ENCODE measurements around the gene KCNJ14. TPM values are rescaled to one million over a fixed set of nuclear protein-coding genes. Genes with fewer than 3 reads are reported as not detected.

KCNJ14 gene
- total RNA-seq, 4 donors from 2014 or later = 0.19 to 1.9 (median 0.92) TPM

DNA sequence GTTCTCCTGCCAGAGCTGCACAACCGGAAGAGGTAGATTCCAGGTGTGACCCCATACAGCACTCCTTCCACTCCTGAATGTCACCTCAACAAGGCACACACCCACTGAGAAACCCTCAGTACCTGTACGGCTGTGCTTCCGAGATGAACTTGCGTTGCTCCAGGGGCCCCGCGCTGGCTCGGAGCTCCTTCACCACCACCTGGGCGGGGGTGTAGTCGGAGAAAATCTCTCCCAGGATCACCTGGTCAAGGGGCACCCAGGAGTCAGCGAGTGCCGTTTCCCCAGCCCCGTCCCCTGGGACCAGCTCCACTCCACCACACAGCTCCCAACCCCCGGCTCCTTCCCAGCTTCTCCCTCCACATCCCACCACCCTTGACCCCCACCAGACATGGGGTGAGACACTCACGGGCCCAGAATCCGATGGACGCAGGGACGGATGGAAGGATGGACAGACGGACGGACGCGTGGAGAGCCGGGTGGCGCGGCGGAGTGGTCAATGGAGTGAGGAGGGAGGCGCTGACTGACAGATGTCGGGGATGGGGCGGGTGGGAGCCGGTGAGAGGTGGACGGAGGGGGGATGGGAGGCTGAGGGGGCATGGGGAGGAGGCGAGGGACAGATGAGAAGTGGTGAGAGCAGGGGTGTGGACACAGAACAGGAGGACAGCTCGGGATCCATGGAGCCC lies 53.5 kb downstream of the KCNJ14 start:
- Histone ChIP-seq H3K27ac (no peak overlapping the region), H3K27me3 (peaks cover 21 to 31% (median 30%) of the 10 kb centered on the region in 3 donors), H3K4me1 (peaks cover 4 to 9% of the 10 kb centered on the region in 2 donors), H3K9me3 (no peaks in the 10 kb centered on the region), H3K4me3 (no peak overlapping the region), H3K36me3 (no peaks in the 10 kb centered on the region)
- in situ Hi-C loops (cut with MboI; ENCODE audit: low sequenced_read_pairs in 4 of 4) (loop anchor here in 2 of 4 donors (5.0 kb wide), 1 partner anchor 73 kb away; no protein-coding TSS in a partner anchor), intact Hi-C loops (cut with DNase I; ENCODE audit: low total_unique reads) (loop anchor here (1.0 kb wide), 1 partner anchor 75 kb away; no protein-coding TSS in a partner anchor)
- ATAC-seq (no peak), DNase-seq (no peak)
- no peak for TF ChIP-seq POLR2A (IDR thresholded peaks at IDR 0.05)
- TF ChIP-seq, protein P1, sequence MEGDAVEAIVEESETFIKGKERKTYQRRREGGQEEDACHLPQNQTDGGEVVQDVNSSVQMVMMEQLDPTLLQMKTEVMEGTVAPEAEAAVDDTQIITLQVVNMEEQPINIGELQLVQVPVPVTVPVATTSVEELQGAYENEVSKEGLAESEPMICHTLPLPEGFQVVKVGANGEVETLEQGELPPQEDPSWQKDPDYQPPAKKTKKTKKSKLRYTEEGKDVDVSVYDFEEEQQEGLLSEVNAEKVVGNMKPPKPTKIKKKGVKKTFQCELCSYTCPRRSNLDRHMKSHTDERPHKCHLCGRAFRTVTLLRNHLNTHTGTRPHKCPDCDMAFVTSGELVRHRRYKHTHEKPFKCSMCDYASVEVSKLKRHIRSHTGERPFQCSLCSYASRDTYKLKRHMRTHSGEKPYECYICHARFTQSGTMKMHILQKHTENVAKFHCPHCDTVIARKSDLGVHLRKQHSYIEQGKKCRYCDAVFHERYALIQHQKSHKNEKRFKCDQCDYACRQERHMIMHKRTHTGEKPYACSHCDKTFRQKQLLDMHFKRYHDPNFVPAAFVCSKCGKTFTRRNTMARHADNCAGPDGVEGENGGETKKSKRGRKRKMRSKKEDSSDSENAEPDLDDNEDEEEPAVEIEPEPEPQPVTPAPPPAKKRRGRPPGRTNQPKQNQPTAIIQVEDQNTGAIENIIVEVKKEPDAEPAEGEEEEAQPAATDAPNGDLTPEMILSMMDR (IDR thresholded peaks at IDR 0.05 in 4 of 5, conservative IDR thresholded peaks at IDR 0.05 in 1 of 5) = no peak

DNA sequence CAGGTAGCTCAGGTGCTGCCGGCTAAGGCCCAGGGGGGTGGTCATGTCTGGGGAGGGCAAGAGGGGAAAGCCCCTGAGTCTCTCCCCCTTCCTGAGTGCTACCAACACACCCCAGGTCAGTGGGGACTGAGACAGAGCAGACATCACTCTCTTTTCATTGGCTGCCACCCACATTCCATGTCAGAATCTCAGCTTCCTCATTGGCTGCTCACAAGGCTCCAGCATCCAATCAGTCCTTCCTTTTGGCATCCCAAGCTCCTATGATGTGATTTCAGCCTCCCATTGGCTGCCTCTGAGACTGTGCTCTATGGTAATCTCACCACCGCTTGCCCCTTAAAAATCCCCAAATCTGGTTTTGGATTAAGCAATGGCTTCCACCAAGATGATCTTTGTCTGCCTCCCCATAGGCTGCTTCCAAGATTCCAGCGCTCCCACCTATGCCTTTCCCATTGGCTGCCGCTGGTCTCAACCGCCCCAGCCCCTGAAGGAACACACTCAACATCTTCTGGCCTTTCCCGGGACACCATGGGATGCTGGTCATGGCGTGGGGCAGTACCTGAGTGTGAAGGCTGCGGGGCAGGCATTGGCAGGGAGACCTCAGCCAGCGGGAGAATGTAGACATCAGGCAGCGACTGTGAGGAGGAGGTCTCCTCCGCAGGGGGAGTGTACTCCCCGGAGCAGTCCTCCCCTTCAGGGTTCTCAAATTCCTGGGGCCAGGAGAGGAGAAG lies 54.3 kb downstream of the KCNJ14 start:
- Histone ChIP-seq H3K36me3 (no peaks in the 10 kb centered on the region), H3K9me3 (no peaks in the 10 kb centered on the region), H3K4me1 (peaks cover 4 to 9% of the 10 kb centered on the region in 2 donors), H3K27ac (no peak overlapping the region), H3K4me3 (no peak overlapping the region), H3K27me3 (peaks cover 21 to 31% (median 30%) of the 10 kb centered on the region in 3 donors)
- ATAC-seq (no peak), DNase-seq (no peak)
- intact Hi-C loops (cut with DNase I; ENCODE audit: low total_unique reads) = no loop called here
- TF ChIP-seq, protein P1 (IDR thresholded peaks at IDR 0.05 in 4 of 5, conservative IDR thresholded peaks at IDR 0.05 in 1 of 5) = no peak
- TF ChIP-seq POLR2A (IDR thresholded peaks at IDR 0.05) = no peak
- in situ Hi-C loops (cut with MboI; ENCODE audit: low sequenced_read_pairs in 4 of 4) = loop anchor here in 2 of 4 donors (5.0 kb wide), 1 partner anchor 73 kb away; no protein-coding TSS in a partner anchor

DNA sequence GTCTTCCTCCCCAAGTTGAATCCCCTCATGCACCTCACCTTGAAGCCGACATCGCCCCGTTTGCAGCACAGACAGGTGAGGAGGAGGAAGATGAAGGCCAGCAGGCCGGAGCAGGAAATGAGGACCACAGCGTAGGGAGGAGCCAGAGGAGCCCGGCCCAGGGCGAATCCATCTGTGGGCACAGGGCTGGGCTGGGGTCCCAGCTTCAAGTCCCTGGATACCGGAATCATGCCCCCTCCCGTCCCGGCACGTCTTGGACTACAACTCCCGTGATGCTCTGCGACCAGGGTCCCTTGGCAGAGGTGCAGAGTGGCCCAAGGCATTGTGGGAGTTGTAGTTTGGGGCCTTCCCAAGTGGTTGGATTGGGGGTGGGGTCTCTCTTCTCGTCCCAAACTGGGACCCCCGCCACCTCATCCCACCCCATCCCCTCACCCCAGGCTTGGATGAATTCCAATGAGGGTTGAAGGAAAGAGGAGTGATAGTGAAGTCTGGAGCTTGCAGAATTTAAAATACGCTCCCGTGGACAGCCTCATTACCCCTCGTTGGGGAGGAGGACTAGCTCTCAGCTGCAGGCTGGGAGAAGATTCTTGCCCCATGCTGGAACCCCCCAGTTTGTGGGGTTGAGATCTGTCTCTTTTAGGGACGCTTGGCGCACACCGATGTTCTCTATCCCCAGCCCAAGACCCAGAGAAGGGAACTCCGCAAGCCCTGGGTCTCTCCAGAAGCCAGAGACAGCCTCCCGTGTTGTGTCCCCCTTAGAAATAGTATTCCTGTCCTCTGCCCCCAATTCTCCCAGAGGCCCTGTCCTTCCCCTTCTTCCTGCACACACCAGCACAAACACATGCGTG lies 55.3 kb downstream of the KCNJ14 start:
- in situ Hi-C loops (cut with MboI; ENCODE audit: low sequenced_read_pairs in 4 of 4) = no loop called here
- DNase-seq = peak; percentile 57 to 58

DNA sequence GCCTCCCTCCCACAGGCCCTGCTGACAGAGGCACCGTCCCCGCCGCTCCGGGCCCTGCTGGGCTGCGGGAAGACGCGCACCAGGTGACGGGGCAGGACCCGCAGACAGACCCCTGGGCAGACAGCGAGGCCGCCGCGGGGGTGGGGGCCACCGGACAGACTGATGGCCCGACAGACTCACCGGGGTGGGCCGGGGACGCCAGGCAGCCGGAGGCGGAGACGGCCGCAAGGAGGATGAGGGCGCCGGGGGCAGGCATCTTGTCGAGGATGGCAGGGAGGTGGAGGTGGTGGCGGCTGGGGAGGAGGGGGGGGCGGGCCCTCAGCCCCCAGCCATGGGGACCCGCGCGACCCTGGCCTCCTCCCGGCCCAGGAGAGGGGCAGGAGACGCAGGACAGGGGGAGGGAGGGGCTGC lies 56.0 kb downstream of the KCNJ14 start:
- no peak for TF ChIP-seq POLR2A (IDR thresholded peaks at IDR 0.05)
- TF ChIP-seq, protein P1 (IDR thresholded peaks at IDR 0.05 in 4 of 5, conservative IDR thresholded peaks at IDR 0.05 in 1 of 5) = no peak
- H3K4me1 ChIP-seq = peaks cover 4 to 9% of the 10 kb centered on the region in 2 donors
- no peaks in the 10 kb centered on the region for H3K36me3 ChIP-seq
- H3K9me3 ChIP-seq = no peaks in the 10 kb centered on the region
- no peak for DNase-seq
- intact Hi-C loops (cut with DNase I; ENCODE audit: low total_unique reads) (no loop called here), in situ Hi-C loops (cut with MboI; ENCODE audit: low sequenced_read_pairs in 4 of 4) (no loop called here)
- H3K27ac ChIP-seq = no peak overlapping the region
- no peak for ATAC-seq
- peaks cover 21 to 31% (median 30%) of the 10 kb centered on the region in 3 donors for H3K27me3 ChIP-seq
- peak overlapping the region in 1 of 4 donors; percentile 33 for H3K4me3 ChIP-seq

More for the DNA sequence above, 55.3 kb downstream of the KCNJ14 start:
- TF ChIP-seq, protein P1 (IDR thresholded peaks at IDR 0.05 in 4 of 5, conservative IDR thresholded peaks at IDR 0.05 in 1 of 5) = no peak
- no peak for TF ChIP-seq POLR2A (IDR thresholded peaks at IDR 0.05)
- intact Hi-C loops (cut with DNase I; ENCODE audit: low total_unique reads) = no loop called here
- peak overlapping the region in 3 of 4 donors; percentile 5 to 33 (median 27) for H3K4me3 ChIP-seq
- H3K36me3 ChIP-seq = no peaks in the 10 kb centered on the region
- H3K27ac ChIP-seq = no peak overlapping the region
- peaks cover 4 to 9% of the 10 kb centered on the region in 2 donors for H3K4me1 ChIP-seq
- ATAC-seq = peak; percentile 64 to 72
- H3K27me3 ChIP-seq = peaks cover 21 to 31% (median 30%) of the 10 kb centered on the region in 3 donors
- no peaks in the 10 kb centered on the region for H3K9me3 ChIP-seq
